ENCODE data around the gene APLNR.

Gene APLNR

GRCh38 chr11:57266157-57266556 is 29.1 kb upstream of the APLNR start:
- Mint-ChIP-seq H3K27ac (no peak overlapping the region), H3K4me1 (ENCODE audit: low read depth) (no peaks in the 10 kb centered on the region), H3K27me3 (ENCODE audit: low read depth) (no peaks in the 10 kb centered on the region), H3K4me3 (no peak overlapping the region), H3K36me3 (ENCODE audit: low read depth) (no peaks in the 10 kb centered on the region), H3K9me3 (peaks cover 16% of the 10 kb centered on the region)
- DNase-seq (ENCODE audit: low spot score) = no peak

GRCh38 chr11:57263351-57263750 is 26.3 kb upstream of the APLNR start:
- DNase-seq (ENCODE audit: low spot score) = no peak
- peaks cover 16% of the 10 kb centered on the region for H3K9me3 Mint-ChIP-seq
- H3K27ac Mint-ChIP-seq = no peak overlapping the region
- no peak overlapping the region for H3K4me3 Mint-ChIP-seq
- no peaks in the 10 kb centered on the region for H3K4me1 Mint-ChIP-seq (ENCODE audit: low read depth)
- no peaks in the 10 kb centered on the region for H3K36me3 Mint-ChIP-seq (ENCODE audit: low read depth)
- H3K27me3 Mint-ChIP-seq (ENCODE audit: low read depth) = no peaks in the 10 kb centered on the region

- H3K4me3 Mint-ChIP-seq = no peak overlapping the region
- H3K27me3 Mint-ChIP-seq (ENCODE audit: low read depth) = no peaks in the 10 kb centered on the region
- H3K9me3 Mint-ChIP-seq = peaks cover 7% of the 10 kb centered on the region
Observed at GRCh38 chr11:57262157-57262556, 25.1 kb upstream of the APLNR start.

GRCh38 chr11:57260937-57261783 is 24.1 kb upstream of the APLNR start:
- H3K27ac Mint-ChIP-seq = no peak overlapping the region
- H3K9me3 Mint-ChIP-seq = peaks cover 4% of the 10 kb centered on the region
- no peaks in the 10 kb centered on the region for H3K4me1 Mint-ChIP-seq (ENCODE audit: low read depth)
- DNase-seq (ENCODE audit: low spot score) = no peak
- H3K27me3 Mint-ChIP-seq (ENCODE audit: low read depth) = peaks cover under 1% of the 10 kb centered on the region
- H3K36me3 Mint-ChIP-seq (ENCODE audit: low read depth) = no peaks in the 10 kb centered on the region
- no peak overlapping the region for H3K4me3 Mint-ChIP-seq

More at GRCh38 chr11:57262157-57262556, 25.1 kb upstream of the APLNR start:
- DNase-seq (ENCODE audit: low spot score) = no peak
- Mint-ChIP-seq H3K36me3 (ENCODE audit: low read depth) (no peaks in the 10 kb centered on the region), H3K4me1 (ENCODE audit: low read depth) (no peaks in the 10 kb centered on the region), H3K27ac (no peak overlapping the region)

GRCh38 chr11:57256119-57256518 is 19.1 kb upstream of the APLNR start:
- Mint-ChIP-seq H3K36me3 (ENCODE audit: low read depth) (no peaks in the 10 kb centered on the region), H3K4me3 (no peak overlapping the region), H3K9me3 (no peaks in the 10 kb centered on the region), H3K27me3 (ENCODE audit: low read depth) (peaks cover 17% of the 10 kb centered on the region), H3K4me1 (ENCODE audit: low read depth) (no peaks in the 10 kb centered on the region), H3K27ac (no peak overlapping the region)
- no peak for DNase-seq (ENCODE audit: low spot score)

- Mint-ChIP-seq H3K27ac (no peak overlapping the region), H3K4me1 (ENCODE audit: low read depth) (no peaks in the 10 kb centered on the region), H3K9me3 (no peaks in the 10 kb centered on the region), H3K27me3 (ENCODE audit: low read depth) (peaks cover 17% of the 10 kb centered on the region), H3K36me3 (ENCODE audit: low read depth) (no peaks in the 10 kb centered on the region), H3K4me3 (no peak overlapping the region)
- DNase-seq (ENCODE audit: low spot score) = no peak
Observed at GRCh38 chr11:57255618-57256017, 18.6 kb upstream of the APLNR start.

- Mint-ChIP-seq H3K4me3 (no peak overlapping the region), H3K27me3 (ENCODE audit: low read depth) (peaks cover 17% of the 10 kb centered on the region), H3K36me3 (ENCODE audit: low read depth) (no peaks in the 10 kb centered on the region), H3K4me1 (ENCODE audit: low read depth) (no peaks in the 10 kb centered on the region), H3K27ac (no peak overlapping the region), H3K9me3 (no peaks in the 10 kb centered on the region)
- no peak for DNase-seq (ENCODE audit: low spot score)
Observed at GRCh38 chr11:57254631-57255030, 17.6 kb upstream of the APLNR start.

GRCh38 chr11:57251491-57252104 is 14.5 kb upstream of the APLNR start:
- DNase-seq (ENCODE audit: low spot score) = no peak
- no peaks in the 10 kb centered on the region for H3K9me3 Mint-ChIP-seq
- H3K36me3 Mint-ChIP-seq (ENCODE audit: low read depth) = no peaks in the 10 kb centered on the region
- no peaks in the 10 kb centered on the region for H3K4me1 Mint-ChIP-seq (ENCODE audit: low read depth)
- no peak overlapping the region for H3K4me3 Mint-ChIP-seq
- peaks cover 17% of the 10 kb centered on the region for H3K27me3 Mint-ChIP-seq (ENCODE audit: low read depth)
- no peak overlapping the region for H3K27ac Mint-ChIP-seq

- Mint-ChIP-seq H3K4me1 (ENCODE audit: low read depth) (no peaks in the 10 kb centered on the region), H3K27me3 (ENCODE audit: low read depth) (peaks cover 16% of the 10 kb centered on the region), H3K36me3 (ENCODE audit: low read depth) (no peaks in the 10 kb centered on the region), H3K27ac (no peak overlapping the region), H3K4me3 (no peak overlapping the region), H3K9me3 (no peaks in the 10 kb centered on the region)
- DNase-seq (ENCODE audit: low spot score) = no peak
Observed at GRCh38 chr11:57251037-57251436, 14.0 kb upstream of the APLNR start.

GRCh38 chr11:57249384-57250319 is 12.6 kb upstream of the APLNR start:
- peak; percentile 20 for DNase-seq (ENCODE audit: low spot score)
- peaks cover 2% of the 10 kb centered on the region for H3K4me1 Mint-ChIP-seq (ENCODE audit: low read depth)
- peaks cover 8% of the 10 kb centered on the region for H3K27me3 Mint-ChIP-seq (ENCODE audit: low read depth)
- no peak overlapping the region for H3K27ac Mint-ChIP-seq
- H3K4me3 Mint-ChIP-seq = no peak overlapping the region
- no peaks in the 10 kb centered on the region for H3K36me3 Mint-ChIP-seq (ENCODE audit: low read depth)
- no peaks in the 10 kb centered on the region for H3K9me3 Mint-ChIP-seq

GRCh38 chr11:57248780-57249383 is 11.8 kb upstream of the APLNR start:
- Mint-ChIP-seq H3K4me3 (no peak overlapping the region), H3K9me3 (no peaks in the 10 kb centered on the region), H3K4me1 (ENCODE audit: low read depth) (peaks cover 3% of the 10 kb centered on the region), H3K27me3 (ENCODE audit: low read depth) (peaks cover 8% of the 10 kb centered on the region), H3K36me3 (ENCODE audit: low read depth) (no peaks in the 10 kb centered on the region), H3K27ac (no peak overlapping the region)
- no peak for DNase-seq (ENCODE audit: low spot score)

GRCh38 chr11:57244911-57245310 is 7.9 kb upstream of the APLNR start:
- H3K36me3 Mint-ChIP-seq (ENCODE audit: low read depth) = no peaks in the 10 kb centered on the region
- DNase-seq (ENCODE audit: low spot score) = no peak
- H3K9me3 Mint-ChIP-seq = no peaks in the 10 kb centered on the region
- no peak overlapping the region for H3K27ac Mint-ChIP-seq
- no peaks in the 10 kb centered on the region for H3K27me3 Mint-ChIP-seq (ENCODE audit: low read depth)
- no peak overlapping the region for H3K4me3 Mint-ChIP-seq
- H3K4me1 Mint-ChIP-seq (ENCODE audit: low read depth) = peaks cover 3% of the 10 kb centered on the region

- DNase-seq (ENCODE audit: low spot score) = no peak
- peaks cover 10% of the 10 kb centered on the region for H3K27me3 Mint-ChIP-seq (ENCODE audit: low read depth)
- H3K27ac Mint-ChIP-seq = no peak overlapping the region
- H3K4me1 Mint-ChIP-seq (ENCODE audit: low read depth) = peaks cover 9% of the 10 kb centered on the region
- no peak overlapping the region for H3K4me3 Mint-ChIP-seq
- H3K36me3 Mint-ChIP-seq (ENCODE audit: low read depth) = no peaks in the 10 kb centered on the region
- H3K9me3 Mint-ChIP-seq = no peaks in the 10 kb centered on the region
Observed at GRCh38 chr11:57241353-57241972, 4.4 kb upstream of the APLNR start.
